GM12878 (cell line): ENCODE results near the gene SLC46A2. TPM values are rescaled to one million over a fixed set of nuclear protein-coding genes. Genes with fewer than 3 reads are reported as not detected.

Source experiments
- ATAC-seq: fragments of 200-7000 bp; cut with Tn5 transposase; 3 replicates; pipeline ENCODE4 v1.9.1; 2020; ENCODE audit warnings: mild to moderate bottlenecking, moderate library complexity
- BruUV-seq: library from RNA; stranded (reverse); fragments of 400-500 nt; replicated peaks from 2 replicates; lab custom pipeline; 2021; lab: Mats Ljungman, UMichigan
- CTCF ChIA-PET: fragments of 300-600 bp; sonication (Branson Sonifier 250); formaldehyde crosslinking; extraction: SDS; loops from one replicate; lab custom pipeline; 2021; ENCODE audit warnings: inconsistent platforms; lab: Yijun Ruan, JAX
- POLR2A ChIA-PET: fragments of 350-600 bp; formaldehyde crosslinking; extraction: SDS; loops from one replicate; lab custom pipeline; 2021; ENCODE audit warnings: inconsistent platforms; lab: Charles Lee
- RAD21 ChIA-PET: fragments of 300-600 bp; sonication (Branson Sonifier 250); formaldehyde crosslinking; loops from one replicate; lab custom pipeline; 2023; ENCODE audit warnings: antibody characterized with exemption; ENCODE audit not compliant: unreplicated experiment; lab: Charles Lee
- SMC1A ChIA-PET: fragments of 300-600 bp; sonication (Branson Sonifier 250); formaldehyde crosslinking; loops from one replicate; lab custom pipeline; 2023; ENCODE audit not compliant: unreplicated experiment, uncharacterized antibody; lab: Charles Lee
- DNase-seq: peaks from one replicate; pipeline ENCODE4 v3.0.0-alpha.2; 2011; ENCODE audit warnings: low read depth, low spot score
- FAIRE-seq: peaks from 3 replicates; lab custom pipeline; 2011; peaks lifted over from hg19 to GRCh38; lab: Jason Lieb, UNC
- H2AFZ ChIP-seq: 2 replicates; pipeline ENCODE4 v1.6.0; 2011; ENCODE audit warnings: low read depth, low read length, control low read depth; ENCODE audit not compliant: control insufficient read depth
- H3K27ac ChIP-seq: 2 replicates; pipeline ENCODE4 v1.5.1; 2011; ENCODE audit warnings: control low read depth; ENCODE audit not compliant: control insufficient read depth, insufficient read depth
- H3K27me3 ChIP-seq, 2 experiments: replicated peaks in 1 of 2; 2 replicates each; pipeline versions ENCODE4 v1.6.0 to v1.6.1; 2011; ENCODE audit warnings: low read length in 1 of 2; ENCODE audit not compliant: control insufficient read depth in 2 of 2, insufficient read depth in 2 of 2
- H3K36me3 ChIP-seq, 2 experiments: 2 replicates each; pipeline ENCODE4 v1.5.1; 2011; ENCODE audit warnings: low read length in 1 of 2; ENCODE audit not compliant: control insufficient read depth in 2 of 2, insufficient read depth in 2 of 2
- H3K4me1 ChIP-seq: 2 replicates; pipeline ENCODE4 v1.6.1; 2011; ENCODE audit warnings: mild to moderate bottlenecking, low read length, moderate library complexity, mixed read lengths; ENCODE audit not compliant: control insufficient read depth, insufficient read depth
- H3K4me2 ChIP-seq: 2 replicates; pipeline ENCODE4 v1.6.0; 2011; ENCODE audit warnings: control low read depth; ENCODE audit not compliant: control insufficient read depth, insufficient read depth
- H3K4me3 ChIP-seq: fragments of 200-600 bp; sonication (generic); 2 replicates; pipeline ENCODE4 v1.5.1; 2016
- H3K79me2 ChIP-seq: 2 replicates; pipeline ENCODE4 v1.6.0; 2011; ENCODE audit warnings: low read length; ENCODE audit not compliant: control insufficient read depth, insufficient read depth
- H3K9ac ChIP-seq: 2 replicates; pipeline ENCODE4 v1.8.0; 2011; ENCODE audit warnings: low read length, control low read depth, mixed read lengths; ENCODE audit not compliant: control insufficient read depth, insufficient read depth
- H3K9me3 ChIP-seq: replicated peaks from 3 replicates; pipeline ENCODE4 v1.5.1; 2011; ENCODE audit warnings: mild to moderate bottlenecking, low read length; ENCODE audit not compliant: control insufficient read depth, insufficient read depth
- H4K20me1 ChIP-seq: 2 replicates; pipeline ENCODE4 v1.6.0; 2011; ENCODE audit not compliant: control insufficient read depth, insufficient read depth
- CHD1 ChIP-seq: IDR thresholded peaks from 2 replicates; pipeline ENCODE4 v1.6.1; 2012; ENCODE audit warnings: low read depth, low read length, improper control_type of control experiment
- CHD4 ChIP-seq: fragments of 200-600 bp; sonication (generic); IDR thresholded peaks from 2 replicates; pipeline ENCODE4 v1.6.1; 2016; ENCODE audit warnings: mild to moderate bottlenecking
- EED ChIP-seq: sonication (generic); IDR thresholded peaks from 2 replicates; pipeline ENCODE4 v1.6.1; 2016; ENCODE audit warnings: antibody characterized with exemption, low read depth
- ESRRA ChIP-seq: IDR thresholded peaks from 2 replicates; pipeline ENCODE4 v1.6.1; 2012; ENCODE audit warnings: mild to moderate bottlenecking, low read length, improper control_type of control experiment
- MAX ChIP-seq: IDR thresholded peaks from 2 replicates; pipeline ENCODE4 v1.6.1; 2012; ENCODE audit warnings: low read depth, low read length, improper control_type of control experiment
- NFYA ChIP-seq: IDR thresholded peaks from 2 replicates; pipeline ENCODE4 v1.6.1; 2011; ENCODE audit warnings: low read depth, mild to moderate bottlenecking, low read length, improper control_type of control experiment, borderline replicate concordance
- PAX8 ChIP-seq: fragments of 450-650 bp; IDR thresholded peaks from 2 replicates; pipeline ENCODE4 v1.6.1; 2017; ENCODE audit warnings: mild to moderate bottlenecking, moderate library complexity
- REST ChIP-seq: IDR thresholded peaks from 2 replicates; pipeline ENCODE4 v1.6.1; 2012; ENCODE audit warnings: mild to moderate bottlenecking, low read depth, low read length
- TCF12 ChIP-seq: IDR thresholded peaks from 2 replicates; pipeline ENCODE4 v1.6.1; 2011; ENCODE audit warnings: low read depth, mild to moderate bottlenecking, low read length
- WGBS: methylation state at CpG from one replicate; pipeline ENCODE4 v1.1.6; 2016; ENCODE audit warnings: low lambda C conversion rate; ENCODE audit not compliant: insufficient replicate concordance, insufficient coverage; ENCODE audit errors: missing lambda C conversion rate; 5-methylcytosine and 5-hydroxymethylcytosine counted together
- in situ Hi-C: fragments of 300-500 bp; cut with MboI; formaldehyde crosslinking; loops from 9 replicates; pipeline ENCODE4 v1.14.3; 2018; ENCODE audit warnings: mixed read lengths
- intact Hi-C: fragments of 100-400 bp; cut with micrococcal nuclease; formaldehyde crosslinking; loops from one replicate; pipeline ENCODE4 v1.14.2; 2022; ENCODE audit not compliant: unreplicated experiment
- polyA plus RNA-seq, 11 experiments: library from polyadenylated mRNA; depleted of rRNA in 4 of 11; unstranded in 6 of 11; stranded (reverse) in 5 of 11; fragments of >200 nt; fragmentation: Nextera tagmentation in 4 of 11; fragmentation: Illumina TruSeq in 1 of 11; extraction: Ambion mirVana in 4 of 11; extraction: Trizol in 1 of 11; gene quantifications; 1 replicate in 1 of 11; 2 replicates in 10 of 11; pipeline versions ENCODE4 v1.2.1 to v1.2.3, GENCODE V29; 2011 to 2016; ENCODE audit warnings: inconsistent platforms in 2 of 11, missing spikeins in 2 of 11, low read depth in 1 of 11
- total RNA-seq, 4 experiments: library from RNA; depleted of rRNA in 3 of 4; stranded (reverse); fragments of >200 nt in 3 of 4; fragmentation: Illumina TruSeq in 1 of 4; extraction: Trizol in 1 of 4; gene quantifications; 2 replicates each; pipeline versions ENCODE4 v1.2.1 to v1.2.3, GENCODE V29; 2013 to 2021
- TF ChIP-seq, protein P1 (sequence below): fragments of 450-650 bp; formaldehyde crosslinking; IDR thresholded peaks from 2 replicates; pipeline ENCODE4 v1.4.0; 2020; ENCODE audit warnings: mild to moderate bottlenecking, moderate library complexity
- TF ChIP-seq, protein P2 (sequence below): fragments of 450-650 bp; IDR thresholded peaks from 2 replicates; pipeline ENCODE4 v1.6.1; 2017; ENCODE audit warnings: mild to moderate bottlenecking, moderate library complexity

Gene SLC46A2
- total and polyA plus RNA-seq, 10 of the 15 experiments (the other 5 are each of a cell fraction or from before 2014, with no cell fraction given) = not detected

DNA sequence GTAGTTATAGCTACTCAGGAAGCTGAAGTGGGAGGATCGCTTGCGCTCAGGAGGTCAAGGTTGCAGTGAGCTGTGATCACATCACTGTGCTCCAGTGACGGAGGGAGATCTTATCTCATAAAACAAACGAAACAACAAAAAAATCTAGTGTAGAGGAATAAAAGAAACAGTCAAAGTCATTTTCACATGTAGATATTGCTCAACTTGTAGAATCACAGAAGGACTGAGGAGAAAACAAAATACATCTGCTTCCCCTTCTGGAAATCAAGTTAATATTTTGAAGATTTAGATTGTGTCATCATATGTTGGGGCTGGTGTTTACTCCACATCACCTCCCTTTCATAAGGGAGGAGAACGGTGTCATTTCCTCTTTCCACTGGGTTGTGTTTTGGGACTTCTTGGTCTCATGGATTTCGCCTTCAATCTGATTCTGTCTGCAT is 8.2 kb upstream of the SLC46A2 start:
- no TSS peak for BruUV-seq
- no peak overlapping the region for H3K27ac ChIP-seq
- ChIA-PET CTCF (interaction anchor here (0.8 to 1.0 kb wide), 2 partner anchors 54 to 56 kb away, joined by 3 to 4 read pairs; no protein-coding TSS in a partner anchor), RAD21 (no interaction called here), SMC1A (interaction anchor here (1.7 kb wide), 1 partner anchor 53 kb away, joined by 3 read pairs; no protein-coding TSS in a partner anchor), POLR2A (no interaction called here)
- no peaks in the 10 kb centered on the region for H4K20me1 ChIP-seq
- H3K4me3 ChIP-seq = no peak overlapping the region
- H3K4me1 ChIP-seq = peaks cover 11% of the 10 kb centered on the region
- no peaks in the 10 kb centered on the region for H3K79me2 ChIP-seq
- 62% methylated on average over 6 of the region's 6 CpGs for WGBS
- H3K4me2 ChIP-seq = no peak overlapping the region
- intact Hi-C loops (no loop called here), in situ Hi-C loops (no loop called here)
- H2AFZ ChIP-seq = no peak overlapping the region
- no peaks in the 10 kb centered on the region for H3K36me3 ChIP-seq
- FAIRE-seq (no peak), ATAC-seq (no peak), DNase-seq (no peak)
- H3K9me3 ChIP-seq = no peaks in the 10 kb centered on the region
- no peaks in the 10 kb centered on the region for H3K27me3 ChIP-seq
- H3K9ac ChIP-seq = no peak overlapping the region
- TF ChIP-seq, protein P1, sequence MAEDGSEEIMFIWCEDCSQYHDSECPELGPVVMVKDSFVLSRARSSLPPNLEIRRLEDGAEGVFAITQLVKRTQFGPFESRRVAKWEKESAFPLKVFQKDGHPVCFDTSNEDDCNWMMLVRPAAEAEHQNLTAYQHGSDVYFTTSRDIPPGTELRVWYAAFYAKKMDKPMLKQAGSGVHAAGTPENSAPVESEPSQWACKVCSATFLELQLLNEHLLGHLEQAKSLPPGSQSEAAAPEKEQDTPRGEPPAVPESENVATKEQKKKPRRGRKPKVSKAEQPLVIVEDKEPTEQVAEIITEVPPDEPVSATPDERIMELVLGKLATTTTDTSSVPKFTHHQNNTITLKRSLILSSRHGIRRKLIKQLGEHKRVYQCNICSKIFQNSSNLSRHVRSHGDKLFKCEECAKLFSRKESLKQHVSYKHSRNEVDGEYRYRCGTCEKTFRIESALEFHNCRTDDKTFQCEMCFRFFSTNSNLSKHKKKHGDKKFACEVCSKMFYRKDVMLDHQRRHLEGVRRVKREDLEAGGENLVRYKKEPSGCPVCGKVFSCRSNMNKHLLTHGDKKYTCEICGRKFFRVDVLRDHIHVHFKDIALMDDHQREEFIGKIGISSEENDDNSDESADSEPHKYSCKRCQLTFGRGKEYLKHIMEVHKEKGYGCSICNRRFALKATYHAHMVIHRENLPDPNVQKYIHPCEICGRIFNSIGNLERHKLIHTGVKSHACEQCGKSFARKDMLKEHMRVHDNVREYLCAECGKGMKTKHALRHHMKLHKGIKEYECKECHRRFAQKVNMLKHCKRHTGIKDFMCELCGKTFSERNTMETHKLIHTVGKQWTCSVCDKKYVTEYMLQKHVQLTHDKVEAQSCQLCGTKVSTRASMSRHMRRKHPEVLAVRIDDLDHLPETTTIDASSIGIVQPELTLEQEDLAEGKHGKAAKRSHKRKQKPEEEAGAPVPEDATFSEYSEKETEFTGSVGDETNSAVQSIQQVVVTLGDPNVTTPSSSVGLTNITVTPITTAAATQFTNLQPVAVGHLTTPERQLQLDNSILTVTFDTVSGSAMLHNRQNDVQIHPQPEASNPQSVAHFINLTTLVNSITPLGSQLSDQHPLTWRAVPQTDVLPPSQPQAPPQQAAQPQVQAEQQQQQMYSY (CRISPR knock-in tag) = no peak
- TF ChIP-seq REST = no peak
- TF ChIP-seq NFYA = no peak
- TF ChIP-seq ESRRA = no peak
- TF ChIP-seq CHD1 = no peak
- TF ChIP-seq MAX = no peak
- no peak for TF ChIP-seq CHD4
- TF ChIP-seq, protein P2, sequence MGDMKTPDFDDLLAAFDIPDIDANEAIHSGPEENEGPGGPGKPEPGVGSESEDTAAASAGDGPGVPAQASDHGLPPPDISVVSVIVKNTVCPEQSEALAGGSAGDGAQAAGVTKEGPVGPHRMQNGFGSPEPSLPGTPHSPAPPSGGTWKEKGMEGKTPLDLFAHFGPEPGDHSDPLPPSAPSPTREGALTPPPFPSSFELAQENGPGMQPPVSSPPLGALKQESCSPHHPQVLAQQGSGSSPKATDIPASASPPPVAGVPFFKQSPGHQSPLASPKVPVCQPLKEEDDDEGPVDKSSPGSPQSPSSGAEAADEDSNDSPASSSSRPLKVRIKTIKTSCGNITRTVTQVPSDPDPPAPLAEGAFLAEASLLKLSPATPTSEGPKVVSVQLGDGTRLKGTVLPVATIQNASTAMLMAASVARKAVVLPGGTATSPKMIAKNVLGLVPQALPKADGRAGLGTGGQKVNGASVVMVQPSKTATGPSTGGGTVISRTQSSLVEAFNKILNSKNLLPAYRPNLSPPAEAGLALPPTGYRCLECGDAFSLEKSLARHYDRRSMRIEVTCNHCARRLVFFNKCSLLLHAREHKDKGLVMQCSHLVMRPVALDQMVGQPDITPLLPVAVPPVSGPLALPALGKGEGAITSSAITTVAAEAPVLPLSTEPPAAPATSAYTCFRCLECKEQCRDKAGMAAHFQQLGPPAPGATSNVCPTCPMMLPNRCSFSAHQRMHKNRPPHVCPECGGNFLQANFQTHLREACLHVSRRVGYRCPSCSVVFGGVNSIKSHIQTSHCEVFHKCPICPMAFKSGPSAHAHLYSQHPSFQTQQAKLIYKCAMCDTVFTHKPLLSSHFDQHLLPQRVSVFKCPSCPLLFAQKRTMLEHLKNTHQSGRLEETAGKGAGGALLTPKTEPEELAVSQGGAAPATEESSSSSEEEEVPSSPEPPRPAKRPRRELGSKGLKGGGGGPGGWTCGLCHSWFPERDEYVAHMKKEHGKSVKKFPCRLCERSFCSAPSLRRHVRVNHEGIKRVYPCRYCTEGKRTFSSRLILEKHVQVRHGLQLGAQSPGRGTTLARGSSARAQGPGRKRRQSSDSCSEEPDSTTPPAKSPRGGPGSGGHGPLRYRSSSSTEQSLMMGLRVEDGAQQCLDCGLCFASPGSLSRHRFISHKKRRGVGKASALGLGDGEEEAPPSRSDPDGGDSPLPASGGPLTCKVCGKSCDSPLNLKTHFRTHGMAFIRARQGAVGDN = no peak
- TF ChIP-seq EED = no peak
- TF ChIP-seq TCF12 = no peak
- no peak for TF ChIP-seq PAX8
